Measurements from ENCODE around the gene NTN4.
"Not testable (repeated sequence)": the region's sequence is repeated elsewhere in the genome, so short reads cannot be mapped to it uniquely, and the experiment has no call there.

The NTN4 gene

DNA sequence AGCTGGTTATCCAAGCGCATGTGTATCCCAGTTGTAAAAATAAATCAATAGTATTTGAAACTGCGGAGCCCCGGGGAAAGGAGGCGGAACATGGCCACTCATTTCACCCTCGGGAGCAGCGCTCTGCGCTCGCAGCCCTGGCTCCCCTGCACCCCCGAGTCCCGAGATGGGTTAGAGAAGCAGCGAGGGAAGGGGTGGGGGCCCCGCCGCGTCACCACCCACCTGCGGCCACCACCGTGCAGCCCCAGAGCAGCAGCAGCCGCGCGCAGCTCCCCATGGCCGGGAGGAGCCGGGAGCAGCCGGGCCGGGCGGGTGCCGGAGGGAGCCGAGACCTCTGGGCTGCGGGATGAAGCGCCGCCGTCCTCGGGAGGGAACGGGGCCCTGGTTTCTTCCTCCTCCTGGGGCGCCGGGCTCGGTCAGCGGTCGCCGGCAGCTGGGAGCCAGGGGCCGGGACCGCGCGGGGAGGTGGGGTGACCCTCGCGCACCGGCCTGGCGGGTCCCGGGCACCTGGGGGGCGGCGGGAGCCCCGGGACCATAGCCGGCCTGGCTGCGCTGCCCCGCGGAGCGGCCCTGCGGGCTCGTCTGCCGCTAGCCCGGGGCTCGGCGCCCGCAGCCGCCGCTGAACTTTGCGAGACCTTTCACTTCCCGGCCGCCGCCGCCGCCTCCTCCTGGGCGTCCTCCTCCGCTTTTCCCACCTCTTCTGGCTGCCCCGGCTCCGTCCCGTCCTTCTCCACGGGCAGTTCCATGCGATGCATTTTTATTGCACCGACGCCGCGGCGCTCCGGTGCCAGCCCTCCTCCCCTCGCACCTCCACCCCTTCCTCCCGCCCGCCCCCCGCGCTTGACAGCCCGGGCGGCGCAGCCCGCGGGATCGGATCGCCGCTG lies at the start of gene NTN4:
Gene NTN4, minus strand, starts transcription at position 732 of the 884 bp plus-strand sequence. Its CDS starts 455 bp downstream, at position 277.
- DNase-seq (ENCODE audit: low read depth, low spot score): no peak

DNA sequence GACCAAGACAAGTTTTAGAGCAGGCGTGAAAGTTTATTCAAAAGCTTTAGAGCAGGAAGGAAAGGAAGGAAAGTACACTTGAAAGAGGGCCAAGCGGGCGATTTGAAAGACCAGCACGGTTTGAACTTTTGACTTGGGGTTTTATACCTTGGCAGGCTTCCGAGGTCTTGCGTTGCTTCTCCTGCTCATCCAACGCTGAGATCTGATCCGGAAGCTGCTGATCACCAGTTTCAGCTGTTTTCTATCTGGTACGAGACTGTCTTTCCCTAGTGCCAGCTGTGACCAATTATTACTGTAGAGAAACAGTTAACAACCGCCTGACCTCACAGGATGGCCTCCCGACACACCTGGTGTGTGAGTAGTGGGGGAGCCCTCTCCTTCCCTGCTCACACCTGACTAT lies 47.6 kb upstream of the NTN4 start:
- DNase-seq (ENCODE audit: low read depth, low spot score): no peak

GRCh38 chr12:95837240-95838038 lies 46.9 kb upstream of the NTN4 start:
- DNase-seq (ENCODE audit: low read depth, low spot score): no peak

- DNase-seq (ENCODE audit: low read depth, low spot score): no peak
Observed at GRCh38 chr12:95836630-95837239, 46.2 kb upstream of the NTN4 start.

DNA sequence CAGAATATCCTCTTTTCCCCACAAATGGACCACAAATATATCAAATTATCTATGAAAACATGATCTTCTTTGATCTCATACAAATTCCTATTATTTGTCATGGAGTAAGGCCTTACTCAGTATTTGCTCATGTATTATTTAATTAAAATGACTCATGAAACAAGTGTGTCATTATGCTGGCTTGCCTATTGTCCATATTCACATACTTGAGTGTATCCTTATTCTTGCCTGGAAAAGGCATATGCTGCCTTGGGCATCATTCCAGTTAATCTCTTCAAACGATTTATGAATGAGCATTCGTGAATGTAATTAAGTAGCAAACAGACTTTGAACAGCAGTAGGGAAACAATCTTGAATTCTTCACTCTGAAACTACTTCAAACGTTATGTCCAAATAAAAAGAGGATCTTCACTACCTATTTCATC lies 45.6 kb upstream of the NTN4 start:
- DNase-seq (ENCODE audit: low read depth, low spot score): no peak

DNA sequence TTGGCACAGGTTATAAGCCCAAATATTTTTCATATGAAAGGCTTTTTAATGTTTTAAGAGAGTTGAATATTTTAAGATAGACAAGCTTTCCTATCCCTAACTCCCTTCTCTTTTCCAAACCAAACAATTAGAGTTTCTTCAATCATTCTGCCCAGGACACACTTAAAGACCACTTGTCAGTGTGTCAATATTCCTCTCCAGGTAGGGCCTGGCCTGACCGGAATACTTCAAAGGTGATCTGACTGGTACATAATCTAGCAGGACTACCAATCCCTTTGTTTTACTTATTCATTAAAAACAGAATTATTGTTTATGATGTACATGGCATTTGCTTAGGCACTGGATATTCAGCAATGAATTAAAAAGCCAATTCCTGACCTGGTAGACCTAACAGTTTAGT lies 44.0 kb upstream of the NTN4 start:
- DNase-seq (ENCODE audit: low read depth, low spot score): no peak

GRCh38 chr12:95830335-95831089 lies 39.9 kb upstream of the NTN4 start:
- DNase-seq (ENCODE audit: low read depth, low spot score): no peak

DNA sequence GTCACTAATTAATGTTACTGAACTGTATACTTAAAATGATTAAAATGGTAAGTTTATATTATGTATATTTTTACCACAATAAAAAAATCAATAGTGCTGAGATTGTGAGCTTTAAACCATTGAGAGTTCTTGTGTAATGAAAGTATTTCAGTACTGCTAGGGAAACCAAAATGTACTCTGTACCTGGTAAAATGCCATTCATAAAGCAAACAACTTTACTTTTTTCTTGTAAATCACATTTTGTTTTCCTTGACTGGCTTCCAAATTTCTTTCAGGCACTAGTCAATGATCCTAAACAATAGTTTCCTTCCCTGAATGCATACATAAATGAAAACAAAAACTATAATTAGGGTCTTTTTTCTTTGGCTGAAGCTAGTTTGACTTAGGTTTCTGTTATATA lies 38.8 kb upstream of the NTN4 start:
- no peak for DNase-seq (ENCODE audit: low read depth, low spot score)

GRCh38 chr12:95820096-95820703 lies 29.6 kb upstream of the NTN4 start:
- DNase-seq (ENCODE audit: low read depth, low spot score): no peak

DNA sequence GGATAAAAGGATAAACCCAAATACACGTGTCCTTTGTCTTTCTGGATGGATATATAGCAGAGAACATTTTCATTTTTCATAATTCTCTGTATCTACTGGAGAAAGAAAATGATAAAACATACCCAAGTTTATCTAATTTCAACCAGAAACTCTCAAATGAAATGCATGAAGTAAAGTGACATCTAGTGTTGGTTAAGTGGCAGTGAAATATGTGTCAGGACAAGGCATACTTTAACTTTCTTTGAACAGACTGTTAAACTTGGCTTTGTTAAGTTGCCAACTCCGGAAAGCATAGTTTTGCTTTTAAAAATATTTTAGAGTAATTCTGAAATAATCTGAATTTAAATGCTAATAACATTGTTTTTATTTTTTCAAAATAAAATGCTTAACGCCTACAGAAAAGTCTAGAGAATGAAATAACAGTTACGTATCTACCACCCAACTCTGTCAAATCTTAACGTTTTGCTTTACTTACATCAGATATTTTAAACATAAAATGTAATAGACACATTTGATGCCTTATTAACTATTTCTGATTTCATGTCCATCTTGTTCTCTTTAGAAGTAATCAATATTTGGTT lies 25.2 kb upstream of the NTN4 start:
- no peak for DNase-seq (ENCODE audit: low read depth, low spot score)

- not testable (repeated sequence) for DNase-seq (ENCODE audit: low read depth, low spot score)
Observed at GRCh38 chr12:95812155-95812554, 21.6 kb upstream of the NTN4 start.

GRCh38 chr12:95810411-95810810 lies 19.8 kb upstream of the NTN4 start:
- DNase-seq (ENCODE audit: low read depth, low spot score): no peak

DNA sequence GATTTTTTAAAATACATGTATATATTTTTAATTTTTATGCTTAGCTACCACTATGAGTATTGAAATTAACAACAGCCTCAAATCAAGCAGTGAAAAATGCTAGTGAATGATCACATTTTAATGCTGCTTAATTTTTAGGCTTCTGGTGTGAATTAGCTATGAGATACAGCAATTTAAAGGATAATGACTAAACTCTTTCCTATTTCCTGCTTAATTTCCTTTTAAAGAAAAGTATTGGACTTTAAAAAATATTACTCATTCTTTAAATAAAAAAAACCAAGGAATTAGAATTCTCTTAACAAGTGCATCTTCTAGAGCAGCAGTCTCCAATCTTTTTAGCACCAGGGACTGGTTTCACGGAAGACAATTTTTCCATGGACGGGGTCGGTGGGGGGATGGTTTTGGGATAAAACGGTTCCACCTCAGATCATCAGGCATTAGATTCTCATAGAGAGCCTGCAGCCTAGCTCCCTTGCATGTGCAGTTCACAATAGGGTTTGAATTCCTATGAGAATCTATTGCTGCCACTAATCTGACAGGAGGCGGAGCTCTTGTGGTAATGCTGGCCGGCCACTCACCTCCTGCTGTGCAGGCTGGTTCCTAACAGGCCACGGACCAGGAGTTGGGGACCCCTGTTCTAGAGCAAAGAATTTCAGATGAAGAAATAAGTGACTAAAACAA lies 18.6 kb upstream of the NTN4 start:
- DNase-seq (ENCODE audit: low read depth, low spot score): no peak

DNA sequence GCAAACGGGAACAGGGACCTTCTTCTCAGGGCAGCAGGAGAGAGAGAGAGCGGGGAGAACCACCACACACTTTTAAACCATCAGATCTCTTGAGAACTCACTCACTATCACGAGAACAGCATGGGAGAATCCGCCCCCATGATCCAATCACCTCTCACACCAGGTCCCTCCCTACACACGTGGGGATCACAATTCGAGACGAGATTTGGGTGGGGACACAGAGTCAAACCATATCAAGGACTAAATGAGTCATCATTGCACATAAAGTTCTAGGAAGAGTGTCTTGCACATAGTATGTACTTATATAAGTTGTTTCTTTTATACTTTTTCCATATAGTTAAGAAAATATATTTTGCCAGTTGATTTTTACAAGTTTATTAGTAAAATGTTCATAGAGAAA lies 17.6 kb upstream of the NTN4 start:
- DNase-seq (ENCODE audit: low read depth, low spot score): no peak

GRCh38 chr12:95805864-95806671 lies 15.5 kb upstream of the NTN4 start:
- DNase-seq (ENCODE audit: low read depth, low spot score): no peak

DNA sequence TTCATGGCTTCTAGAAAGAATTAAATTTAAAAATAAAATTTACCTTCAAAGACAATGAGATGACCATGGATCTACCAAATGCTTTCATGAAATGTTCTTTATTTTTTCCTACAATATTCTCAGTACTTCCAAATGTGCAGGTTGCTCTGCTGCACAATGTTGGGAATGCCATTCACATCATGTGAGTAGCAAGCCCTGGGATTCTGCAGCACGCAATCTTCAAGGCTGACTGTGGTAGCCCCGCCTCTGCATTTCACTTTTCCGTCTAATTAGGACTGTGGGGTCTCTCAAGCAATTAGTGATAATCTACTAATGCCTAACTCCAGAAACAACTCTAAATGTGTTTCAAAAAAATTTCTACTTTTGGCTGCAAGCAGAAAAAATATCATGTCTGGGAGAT lies 13.7 kb upstream of the NTN4 start:
- DNase-seq (ENCODE audit: low read depth, low spot score): no peak

DNA sequence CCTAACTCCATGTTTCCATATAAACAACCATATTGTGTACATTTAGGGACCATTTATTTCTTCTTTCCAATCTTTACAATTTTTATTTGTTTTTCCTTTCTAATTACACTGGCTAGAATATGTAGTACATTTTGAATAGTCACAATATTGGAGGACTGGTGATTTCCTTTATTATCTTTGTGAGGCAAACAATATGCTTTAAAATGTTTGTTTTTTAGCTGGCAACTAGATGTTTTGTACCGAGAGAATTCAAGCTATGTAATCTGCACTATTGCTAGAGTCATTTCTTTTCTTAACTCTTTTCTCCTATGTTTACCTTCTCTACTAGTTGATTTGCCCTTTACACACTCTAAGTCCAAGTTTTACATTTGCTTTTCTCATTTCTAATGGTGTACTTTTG lies 13.3 kb upstream of the NTN4 start:
- DNase-seq (ENCODE audit: low read depth, low spot score): no peak

- no peak for DNase-seq (ENCODE audit: low read depth, low spot score)
Observed at GRCh38 chr12:95802482-95803270, 12.1 kb upstream of the NTN4 start.

GRCh38 chr12:95796982-95797289 lies 6.4 kb upstream of the NTN4 start:
- no peak for DNase-seq (ENCODE audit: low read depth, low spot score)

All from activated CD4-positive, CD25-positive, alpha-beta regulatory T cell treated with anti-CD3 and anti-CD28 coated beads, Interleukin-2, amount 50 U/mL, for 16 hours (primary cell).